OCI-LY3 (cell line): ENCODE data around the gene ARSD.

Source experiments
- EZH2phosphoT487 ChIP-seq: fragments of 200-600 bp; shearing (Covaris generic); IDR thresholded peaks from 2 replicates; pipeline ENCODE4 v1.6.1; 2018; ENCODE audit warnings: antibody characterized with exemption, mixed run types, low read depth
- TF ChIP-seq, protein P1 (sequence below): fragments of 200-600, 300-600 bp; sonication (generic); IDR thresholded peaks from 2 replicates; pipeline ENCODE4 v1.5.1; 2014; ENCODE audit warnings: antibody characterized with exemption, low read length, low read depth

- TF ChIP-seq, protein P1, sequence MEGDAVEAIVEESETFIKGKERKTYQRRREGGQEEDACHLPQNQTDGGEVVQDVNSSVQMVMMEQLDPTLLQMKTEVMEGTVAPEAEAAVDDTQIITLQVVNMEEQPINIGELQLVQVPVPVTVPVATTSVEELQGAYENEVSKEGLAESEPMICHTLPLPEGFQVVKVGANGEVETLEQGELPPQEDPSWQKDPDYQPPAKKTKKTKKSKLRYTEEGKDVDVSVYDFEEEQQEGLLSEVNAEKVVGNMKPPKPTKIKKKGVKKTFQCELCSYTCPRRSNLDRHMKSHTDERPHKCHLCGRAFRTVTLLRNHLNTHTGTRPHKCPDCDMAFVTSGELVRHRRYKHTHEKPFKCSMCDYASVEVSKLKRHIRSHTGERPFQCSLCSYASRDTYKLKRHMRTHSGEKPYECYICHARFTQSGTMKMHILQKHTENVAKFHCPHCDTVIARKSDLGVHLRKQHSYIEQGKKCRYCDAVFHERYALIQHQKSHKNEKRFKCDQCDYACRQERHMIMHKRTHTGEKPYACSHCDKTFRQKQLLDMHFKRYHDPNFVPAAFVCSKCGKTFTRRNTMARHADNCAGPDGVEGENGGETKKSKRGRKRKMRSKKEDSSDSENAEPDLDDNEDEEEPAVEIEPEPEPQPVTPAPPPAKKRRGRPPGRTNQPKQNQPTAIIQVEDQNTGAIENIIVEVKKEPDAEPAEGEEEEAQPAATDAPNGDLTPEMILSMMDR = no peak
- no peak for TF ChIP-seq EZH2phosphoT487
Observed at GRCh38 chrX:2897311-2897689, 31.8 kb downstream of the ARSD start.
